HG03442 (cell line): ENCODE results near the gene SUGP1.

ENCODE experiments used
- ATAC-seq: cut with Tn5 transposase; IDR thresholded peaks from one replicate; pipeline ENCODE4 v1.9.1; 2021; ENCODE audit warnings: mild to moderate bottlenecking, moderate library complexity; ENCODE audit not compliant: unreplicated experiment

SUGP1 gene

DNA sequence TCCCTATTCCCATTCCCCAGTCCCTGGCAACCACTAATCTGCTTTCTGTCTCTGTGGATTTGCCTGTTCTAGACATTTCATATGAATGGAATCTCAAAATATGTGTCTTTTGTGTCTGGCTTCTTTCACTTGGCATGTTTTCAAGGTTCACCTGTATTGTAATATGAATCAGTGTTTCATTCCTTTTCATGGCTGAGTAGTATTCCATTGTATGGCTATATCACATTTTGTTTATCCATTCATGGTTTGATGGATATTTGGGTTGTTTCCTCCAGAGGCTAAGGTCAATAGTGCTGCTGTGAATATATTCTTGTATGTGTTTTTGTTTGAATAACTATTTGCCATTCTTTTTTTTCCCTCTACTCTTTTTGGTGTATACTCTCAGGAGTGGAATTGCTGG is 84.1 kb downstream of the SUGP1 start:
- no peak for ATAC-seq

DNA sequence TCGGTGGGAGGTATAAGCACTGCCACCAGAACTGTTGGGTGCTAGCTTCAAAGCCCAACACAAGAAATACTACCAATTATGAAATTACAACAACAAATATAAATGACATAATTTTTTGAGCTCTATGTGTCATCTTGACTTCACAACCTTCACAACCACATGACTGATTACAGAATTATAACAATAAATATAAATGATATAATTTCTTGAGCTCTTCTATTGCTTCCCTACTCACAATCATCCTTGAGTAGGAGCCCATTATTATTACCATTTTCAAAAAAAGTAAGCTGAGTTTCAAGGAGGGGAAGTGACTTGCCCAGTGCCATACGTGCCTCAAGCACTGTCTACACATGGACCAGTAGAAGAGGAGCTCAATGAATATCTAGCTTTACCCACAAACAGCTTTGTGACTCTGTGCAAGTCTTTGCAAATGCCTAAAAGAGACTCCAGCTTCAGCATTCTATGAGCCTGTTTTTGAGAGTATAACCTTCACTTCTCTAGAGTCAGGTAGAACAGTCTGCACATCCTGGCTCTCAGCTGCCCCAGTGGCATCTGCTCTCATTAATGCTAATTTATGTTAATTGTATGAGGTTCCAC is 86.0 kb downstream of the SUGP1 start:
- no peak for ATAC-seq

DNA sequence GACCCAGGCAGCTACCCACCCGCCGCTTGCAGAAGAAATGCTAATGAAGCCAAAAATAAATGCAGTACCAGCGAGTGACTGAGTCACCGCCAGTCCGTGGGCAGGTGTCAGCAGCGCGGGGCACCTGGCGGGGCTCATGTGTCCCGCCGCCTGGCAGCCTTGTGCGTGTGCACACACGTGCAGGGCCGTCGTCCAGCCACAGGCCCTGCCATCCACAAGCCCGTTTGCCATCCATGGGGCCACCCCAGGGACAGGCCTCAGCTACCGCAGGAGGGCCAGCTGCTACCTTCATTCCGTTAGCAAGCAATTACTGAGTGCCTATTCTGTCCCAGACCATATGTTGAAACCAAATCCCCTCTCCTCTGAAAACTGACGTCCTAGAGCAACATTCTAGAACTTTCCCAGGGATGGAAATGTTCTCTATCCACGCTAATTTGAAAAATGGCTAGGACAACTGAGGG is 88.0 kb downstream of the SUGP1 start:
- ATAC-seq = no peak

DNA sequence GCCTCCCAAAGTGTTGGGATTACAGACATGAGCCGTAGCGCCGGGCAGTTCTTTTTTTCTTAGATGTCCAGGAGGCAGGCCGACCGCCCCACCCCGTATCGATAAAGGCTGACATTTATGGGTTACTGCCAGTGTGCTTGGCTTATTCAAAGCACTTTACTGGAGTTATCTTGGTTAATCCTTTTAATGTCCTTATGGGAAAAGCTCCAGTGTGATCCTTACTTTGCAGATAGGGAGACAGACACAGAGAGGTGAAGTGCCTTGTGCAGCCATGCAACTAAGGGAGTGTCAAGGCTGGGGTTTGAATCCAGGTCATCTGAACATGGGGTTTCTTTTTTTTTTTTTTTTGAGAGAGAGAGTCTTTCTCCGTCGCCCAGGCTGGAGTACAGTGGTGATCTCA is 89.3 kb downstream of the SUGP1 start:
- ATAC-seq = no peak

DNA sequence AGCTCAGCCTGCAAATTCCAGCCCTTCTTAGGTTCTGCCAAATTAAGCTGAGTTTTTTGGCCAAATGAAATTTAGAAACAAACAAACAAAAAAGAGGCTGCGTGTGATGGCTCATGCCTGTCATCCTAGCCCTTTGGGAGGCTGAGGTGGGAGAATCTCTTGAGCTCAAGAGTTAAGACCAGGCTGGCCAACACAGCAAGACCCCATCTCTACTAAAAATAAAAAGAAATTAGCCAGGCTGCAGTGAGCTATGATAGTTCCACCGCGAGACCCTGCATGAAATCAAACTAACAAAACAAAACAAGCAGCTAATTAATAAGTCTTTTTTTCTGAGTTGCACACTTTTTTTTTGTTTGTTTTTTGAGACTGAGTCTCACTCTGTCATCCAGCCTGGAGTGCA is 90.6 kb downstream of the SUGP1 start:
- ATAC-seq = no peak

DNA sequence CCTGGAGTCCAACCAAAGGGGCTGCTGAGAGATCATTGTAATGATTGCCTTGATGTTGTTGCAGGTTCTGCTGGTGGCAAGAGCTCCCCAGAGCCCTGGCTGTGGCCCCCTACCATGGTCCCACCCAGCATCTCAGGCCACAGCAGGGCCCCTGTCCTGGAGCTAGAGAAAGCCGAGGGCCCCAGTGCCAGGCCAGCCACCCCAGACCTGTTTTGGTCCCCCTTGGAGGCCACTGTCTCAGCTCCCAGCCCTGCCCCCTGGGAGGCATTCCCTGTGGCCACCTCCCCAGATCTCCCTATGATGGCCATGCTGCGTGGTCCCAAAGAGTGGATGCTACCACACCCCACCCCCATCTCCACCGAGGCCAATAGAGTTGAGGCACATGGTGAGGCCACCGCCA is 93.1 kb downstream of the SUGP1 start:
- no peak for ATAC-seq

DNA sequence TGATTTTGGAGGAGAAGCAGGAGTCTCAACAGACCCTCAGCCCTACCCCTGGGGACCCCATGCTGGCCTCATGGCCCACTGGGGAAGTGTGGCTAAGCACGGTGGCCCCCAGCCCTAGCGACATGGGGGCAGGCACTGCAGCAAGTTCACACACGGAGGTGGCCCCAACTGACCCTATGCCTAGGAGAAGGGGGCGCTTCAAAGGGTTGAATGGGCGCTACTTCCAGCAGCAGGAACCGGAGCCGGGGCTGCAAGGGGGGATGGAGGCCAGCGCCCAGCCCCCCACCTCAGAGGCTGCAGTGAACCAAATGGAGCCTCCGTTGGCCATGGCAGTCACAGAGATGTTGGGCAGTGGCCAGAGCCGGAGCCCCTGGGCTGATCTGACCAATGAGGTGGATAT is 93.6 kb downstream of the SUGP1 start:
- ATAC-seq = no peak

DNA sequence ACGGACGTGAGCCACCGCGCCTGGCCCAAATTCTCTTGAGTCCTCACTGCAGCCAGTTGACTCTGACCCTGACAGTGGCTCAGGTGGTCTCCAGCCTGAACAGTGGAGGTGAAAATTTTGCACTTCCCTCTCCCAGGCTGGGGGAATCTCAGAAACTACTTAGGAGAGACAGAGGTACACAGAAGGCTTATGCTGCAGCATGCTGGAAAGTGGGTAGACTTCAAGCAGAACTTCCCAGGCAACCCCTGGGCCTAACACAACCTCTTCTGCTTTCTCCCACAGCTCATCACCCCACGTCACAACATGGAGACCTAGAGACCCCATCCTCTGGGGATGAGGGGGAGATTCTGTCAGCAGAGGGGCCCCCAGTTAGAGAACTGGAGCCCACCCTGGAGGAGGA is 94.1 kb downstream of the SUGP1 start:
- ATAC-seq = no peak
